SK-N-DZ (cell line): ENCODE measurements around the gene OR4F15.

Experiments used
- DNase-seq: peaks from one replicate; pipeline ENCODE4 v3.0.0-alpha.2; 2015; ENCODE audit warnings: low spot score
- small RNA-seq, 2 experiments: library from RNA; depleted of rRNA; stranded (forward); fragments of <200 nt; gene quantifications; one replicate each; pipeline ENCODE3, GENCODE V24; 2014

The OR4F15 gene

DNA sequence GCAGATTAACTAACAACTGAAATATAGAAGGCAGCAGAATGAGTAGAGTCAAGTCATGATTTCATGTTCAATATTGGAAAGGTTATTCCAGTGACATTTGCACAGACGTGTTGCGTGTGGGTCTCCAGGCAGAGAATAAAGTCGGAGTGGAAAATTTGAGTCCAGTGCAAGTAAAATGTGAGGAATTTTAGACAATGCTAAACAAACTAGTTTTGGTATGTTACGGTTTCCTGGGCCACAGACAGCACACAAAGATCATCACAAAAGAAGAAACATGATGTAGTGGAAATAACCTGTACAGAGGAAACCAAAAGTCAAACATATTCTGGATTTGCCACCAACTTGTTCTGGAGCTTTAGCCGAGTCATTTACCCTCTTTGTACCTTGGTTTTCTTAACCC, 8.3 kb upstream of the OR4F15 start:
- no peak for DNase-seq

GRCh38 chr15:101804375-101804774, 7.6 kb upstream of the OR4F15 start:
- no peak for DNase-seq

GRCh38 chr15:101804941-101805340, 7.1 kb upstream of the OR4F15 start:
- DNase-seq, result no peak

DNA sequence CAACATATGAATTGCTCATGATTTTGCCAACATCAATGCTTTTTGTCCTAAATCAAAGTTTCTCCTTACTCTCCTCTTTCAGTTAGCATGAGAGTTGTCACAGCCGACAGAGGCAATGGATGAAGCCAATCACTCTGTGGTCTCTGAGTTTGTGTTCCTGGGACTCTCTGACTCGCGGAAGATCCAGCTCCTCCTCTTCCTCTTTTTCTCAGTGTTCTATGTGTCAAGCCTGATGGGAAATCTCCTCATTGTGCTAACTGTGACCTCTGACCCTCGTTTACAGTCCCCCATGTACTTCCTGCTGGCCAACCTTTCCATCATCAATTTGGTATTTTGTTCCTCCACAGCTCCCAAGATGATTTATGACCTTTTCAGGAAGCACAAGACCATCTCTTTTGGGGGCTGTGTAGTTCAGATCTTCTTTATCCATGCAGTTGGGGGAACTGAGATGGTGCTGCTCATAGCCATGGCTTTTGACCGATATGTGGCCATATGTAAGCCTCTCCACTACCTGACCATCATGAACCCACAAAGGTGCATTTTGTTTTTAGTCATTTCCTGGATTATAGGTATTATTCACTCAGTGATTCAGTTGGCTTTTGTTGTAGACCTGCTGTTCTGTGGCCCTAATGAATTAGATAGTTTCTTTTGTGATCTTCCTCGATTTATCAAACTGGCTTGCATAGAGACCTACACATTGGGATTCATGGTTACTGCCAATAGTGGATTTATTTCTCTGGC, 6.2 kb upstream of the OR4F15 start:
- DNase-seq, result no peak

DNA sequence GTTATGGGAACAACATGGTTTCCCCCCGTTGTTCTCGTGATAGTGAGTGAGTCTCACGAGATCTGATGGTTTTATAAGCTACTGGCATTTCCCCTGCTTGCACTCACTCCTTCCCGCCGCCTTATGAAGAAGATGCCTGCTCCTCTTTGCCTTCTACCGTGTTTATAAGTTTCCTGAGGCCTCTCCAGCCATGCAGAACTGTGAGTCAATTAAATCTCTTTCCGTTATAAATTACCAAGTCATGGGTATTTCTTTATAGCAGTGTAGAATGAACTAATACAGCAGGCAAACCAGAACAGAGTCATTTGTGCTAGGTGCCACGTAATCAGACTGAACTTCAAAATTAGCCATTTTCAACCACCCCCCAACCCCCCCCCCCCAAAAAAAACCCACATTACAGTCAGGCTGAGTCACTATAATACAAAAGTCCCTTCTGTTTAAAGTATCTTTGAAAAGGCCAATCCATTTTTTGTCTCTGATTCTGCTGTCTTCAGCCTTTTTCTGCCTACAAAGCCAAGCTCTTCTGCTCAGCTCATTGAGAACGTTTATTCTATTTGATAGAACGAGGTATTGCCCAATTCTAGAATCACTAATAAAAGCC, 4.6 kb upstream of the OR4F15 start:
- DNase-seq, result no peak

DNA sequence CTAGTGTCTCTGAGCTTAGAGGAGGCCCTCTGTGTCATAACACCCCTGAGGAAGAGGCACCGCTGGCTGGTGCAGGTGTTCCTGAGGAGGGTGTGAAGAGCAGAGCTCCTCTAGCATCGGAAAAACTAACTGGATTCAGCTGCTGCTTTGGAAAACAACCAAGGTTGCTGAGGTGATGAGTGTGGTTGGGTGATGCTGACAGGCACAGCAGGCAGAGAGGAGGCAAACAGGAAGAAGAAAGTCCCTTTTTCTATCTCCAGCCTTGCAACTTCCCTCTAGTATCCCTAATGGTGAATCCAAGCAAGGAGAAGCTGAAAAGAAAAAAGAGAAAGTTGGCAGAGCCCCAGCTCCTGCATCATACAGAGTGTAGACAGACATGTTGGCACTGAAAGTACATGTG, 3.8 kb upstream of the OR4F15 start:
- DNase-seq, result no peak

DNA sequence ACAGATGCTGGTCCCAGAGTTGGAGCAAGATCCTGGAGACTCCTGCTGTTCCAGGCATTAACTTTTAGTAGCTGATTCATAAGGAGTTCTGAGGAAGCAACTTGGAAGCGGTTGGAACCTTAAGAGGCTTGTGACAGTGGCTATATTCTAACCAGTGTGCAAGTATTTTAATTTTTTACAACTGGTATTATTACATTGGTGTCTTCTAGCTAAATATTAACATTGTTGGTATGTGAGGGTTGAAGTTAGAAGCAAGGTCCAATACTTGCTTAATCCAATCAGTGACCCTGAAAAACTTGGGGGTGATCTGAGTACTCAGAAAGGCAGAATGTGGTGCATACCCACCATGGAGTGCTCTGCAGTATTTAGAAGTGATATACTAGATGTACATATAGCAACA, 1.5 kb upstream of the OR4F15 start:
- DNase-seq, result no peak

- no peak for DNase-seq
Measured at GRCh38 chr15:101810876-101811275, 1.1 kb upstream of the OR4F15 start.

GRCh38 chr15:101813803-101814534, 2.0 kb downstream of the OR4F15 start:
- no peak for DNase-seq

DNA sequence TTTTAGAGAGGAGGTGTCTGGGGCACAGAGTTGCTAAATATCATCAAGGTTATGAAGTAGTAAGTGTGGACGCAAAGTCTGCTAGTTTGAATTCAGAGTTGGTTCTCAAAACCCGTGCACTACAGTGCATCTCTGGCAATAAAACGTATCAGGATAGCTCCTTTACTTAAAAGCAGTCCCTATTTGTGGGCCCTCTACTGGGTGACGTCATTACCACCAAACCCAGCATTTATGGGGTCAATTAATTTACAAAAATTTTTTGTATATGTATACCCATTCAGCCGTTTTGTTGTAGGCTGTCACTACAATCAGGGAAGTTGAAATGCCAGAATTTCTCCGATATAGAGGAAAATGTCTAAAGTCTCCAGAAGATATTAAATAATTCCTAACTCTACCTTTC, 8.8 kb downstream of the OR4F15 start:
- DNase-seq, result no peak

DNA sequence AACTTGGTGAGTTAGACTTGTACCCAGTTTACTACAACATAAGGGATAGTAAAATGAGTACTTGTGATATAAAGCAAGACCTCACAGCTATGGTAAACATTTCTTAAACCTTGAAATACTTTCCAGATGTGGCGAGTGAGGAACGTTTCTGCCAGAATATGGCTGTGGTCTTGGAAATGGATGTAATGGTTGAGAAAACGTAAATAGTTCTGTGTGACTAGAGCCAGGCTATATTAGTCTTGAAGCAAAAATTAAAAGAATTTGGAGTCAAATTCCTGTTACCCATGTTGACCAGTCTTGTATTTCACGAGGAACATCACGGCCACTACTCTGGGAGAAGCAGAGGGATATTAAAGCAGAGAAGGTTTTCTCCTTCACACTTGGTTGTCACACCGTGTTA, 15.3 kb downstream of the OR4F15 start:
- DNase-seq, result no peak

DNA sequence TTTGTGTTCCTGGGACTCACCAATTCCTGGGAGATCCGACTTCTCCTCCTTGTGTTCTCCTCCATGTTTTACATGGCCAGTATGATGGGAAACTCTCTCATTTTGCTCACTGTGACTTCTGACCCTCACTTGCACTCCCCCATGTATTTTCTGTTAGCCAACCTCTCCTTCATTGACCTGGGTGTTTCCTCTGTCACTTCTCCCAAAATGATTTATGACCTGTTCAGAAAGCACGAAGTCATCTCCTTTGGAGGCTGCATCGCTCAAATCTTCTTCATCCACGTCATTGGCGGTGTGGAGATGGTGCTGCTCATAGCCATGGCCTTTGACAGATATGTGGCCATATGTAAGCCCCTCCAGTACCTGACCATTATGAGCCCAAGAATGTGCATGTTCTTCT, 16.8 kb downstream of the OR4F15 start:
- no peak for DNase-seq

- no peak for DNase-seq
Measured at GRCh38 chr15:101841656-101842055, 29.7 kb downstream of the OR4F15 start.

DNA sequence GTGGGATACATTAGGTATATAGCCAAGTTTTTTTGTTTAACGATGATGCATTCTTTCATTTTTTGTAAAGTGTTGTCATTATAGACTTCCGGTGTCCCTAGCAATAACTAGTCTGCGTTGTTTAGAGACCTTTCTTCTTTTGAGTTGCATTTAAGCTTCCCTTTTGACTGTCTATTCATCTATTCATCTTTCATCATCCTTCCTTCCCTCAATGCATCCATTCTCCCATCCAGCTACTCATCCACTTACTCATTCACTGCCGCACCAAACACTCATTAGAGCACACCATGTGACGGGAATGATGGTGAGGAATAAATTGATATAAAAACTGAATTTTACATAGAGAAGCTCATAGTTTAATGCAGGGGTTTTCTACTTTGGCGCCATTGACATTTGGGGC, 32.9 kb downstream of the OR4F15 start:
- no peak for DNase-seq

- DNase-seq, result no peak
Measured at GRCh38 chr15:101852356-101852755, 40.4 kb downstream of the OR4F15 start.

Small RNA genes lying within 50 kb of the gene (small RNA-seq; reads per million reads assigned to genes)
- 0 reads per million in 2 experiments for gene RN7SL209P
